Natural killer cell (primary cell): ENCODE data around the gene TBCEL. TPM values are rescaled to one million over a fixed set of nuclear protein-coding genes. Genes with fewer than 3 reads are reported as not detected.

ENCODE experiments used
- ATAC-seq, 3 donors: fragments of 150-1000 bp in 2 of 3; fragments of 200-7000 bp in 1 of 3; cut with Tn5 transposase; 1 replicate in 1 of 3; 2 replicates in 2 of 3; pipeline ENCODE4 v1.10.0; 2021; ENCODE audit warnings: mild to moderate bottlenecking in 2 of 3, moderate library complexity in 2 of 3
- DNase-seq, 2 donors: peaks; one replicate each; pipeline versions ENCODE4 v3.0.0 to v3.0.0-alpha.2; 2013 to 2021; ENCODE audit warnings: mixed read lengths in 1 of 2
- H3K27ac ChIP-seq: one replicate; pipeline ENCODE4 v1.5.1; 2013; ENCODE audit warnings: mild to moderate bottlenecking, low read length
- H3K27me3 ChIP-seq: one replicate; pipeline ENCODE4 v1.6.1; 2013; ENCODE audit warnings: low read length; ENCODE audit not compliant: control insufficient read depth, insufficient read depth
- H3K36me3 ChIP-seq: one replicate; pipeline ENCODE4 v1.6.1; 2013; ENCODE audit warnings: low read length; ENCODE audit not compliant: control insufficient read depth, insufficient read depth
- H3K4me1 ChIP-seq: one replicate; pipeline ENCODE4 v1.6.1; 2013; ENCODE audit warnings: low read length; ENCODE audit not compliant: control insufficient read depth, insufficient read depth
- H3K4me3 ChIP-seq: one replicate; pipeline ENCODE4 v1.5.1; 2013; ENCODE audit warnings: low read length
- H3K9me3 ChIP-seq: one replicate; pipeline ENCODE4 v1.6.1; 2013; ENCODE audit warnings: low read length; ENCODE audit not compliant: control insufficient read depth, insufficient read depth
- H3K27ac Mint-ChIP-seq, 2 donors: one replicate each; pipeline ENCODE4 v1.8.0; 2022; ENCODE audit warnings: mild to moderate bottlenecking in 2 of 2, mixed read lengths in 2 of 2, moderate library complexity in 1 of 2
- H3K27me3 Mint-ChIP-seq, 2 donors: one replicate each; pipeline ENCODE4 v1.8.0; 2022; ENCODE audit warnings: low read depth in 2 of 2, mixed read lengths in 2 of 2
- H3K36me3 Mint-ChIP-seq: one replicate; pipeline ENCODE4 v1.8.0; 2022; ENCODE audit warnings: mixed read lengths
- H3K4me1 Mint-ChIP-seq, 2 donors: one replicate each; pipeline ENCODE4 v1.8.0; 2022; ENCODE audit warnings: mixed read lengths in 2 of 2
- H3K4me3 Mint-ChIP-seq: one replicate; pipeline ENCODE4 v1.8.0; 2022; ENCODE audit warnings: mild to moderate bottlenecking, moderate library complexity, mixed read lengths
- H3K9me3 Mint-ChIP-seq, 2 donors: one replicate each; pipeline ENCODE4 v1.8.0; 2022; ENCODE audit warnings: mixed read lengths in 2 of 2
- CTCF ChIP-seq: fragments of 200-600 bp; IDR thresholded peaks from one replicate; pipeline ENCODE4 v1.8.0; 2022; ENCODE audit warnings: antibody characterized with exemption
- WGBS: methylation state at CpG from one replicate; pipeline ENCODE4 v1.1.7; 2013; ENCODE audit warnings: missing lambda C conversion rate; ENCODE audit not compliant: insufficient coverage; 5-methylcytosine and 5-hydroxymethylcytosine counted together
- intact Hi-C: fragments of 100-400 bp; cut with micrococcal nuclease; formaldehyde crosslinking; loops from one replicate; pipeline ENCODE4 v1.14.2; 2022
- total RNA-seq, 4 donors: library from RNA; stranded (reverse); fragments of 120-200 nt in 1 of 4; gene quantifications; one replicate each; pipeline versions ENCODE4 v1.2.3 to v1.2.4, GENCODE V29; 2013 to 2022

The TBCEL gene
- total RNA-seq, 3 donors from 2014 or later (not counting 1 experiment from before 2014, with no cell fraction given): 34.0 to 40.2 (median 37.9) TPM

- H3K9me3 ChIP-seq: no peaks in the 10 kb centered on the region
- no peak for DNase-seq
- Mint-ChIP-seq H3K27me3 (peaks cover 0 to 43% of the 10 kb centered on the region in 2 donors), H3K36me3 (no peaks in the 10 kb centered on the region), H3K27ac (no peak overlapping the region), H3K4me3 (no peak overlapping the region), H3K4me1 (no peaks in the 10 kb centered on the region), H3K9me3 (no peaks in the 10 kb centered on the region)
- no peak overlapping the region for H3K4me3 ChIP-seq
- no peak overlapping the region for H3K27ac ChIP-seq
- no peak for ATAC-seq
- 76% methylated on average over 10 of the region's 10 CpGs for WGBS
- TF ChIP-seq CTCF: no peak
- intact Hi-C loops: no loop called here
- H3K36me3 ChIP-seq: no peaks in the 10 kb centered on the region
- no peaks in the 10 kb centered on the region for H3K4me1 ChIP-seq
- H3K27me3 ChIP-seq: no peaks in the 10 kb centered on the region
These were observed 46.4 kb upstream of the TBCEL start for GRCh38 chr11:120977266-120978137.

- peaks cover 0 to 41% of the 10 kb centered on the region in 2 donors for H3K27me3 Mint-ChIP-seq
- Histone ChIP-seq H3K27ac (no peak overlapping the region), H3K4me3 (no peak overlapping the region), H3K4me1 (no peaks in the 10 kb centered on the region), H3K27me3 (peaks cover 5% of the 10 kb centered on the region), H3K36me3 (no peaks in the 10 kb centered on the region), H3K9me3 (no peaks in the 10 kb centered on the region)
- no peaks in the 10 kb centered on the region for H3K4me1 Mint-ChIP-seq
- DNase-seq: no peak
- 67% methylated on average over 3 of the region's 3 CpGs for WGBS
- no peak for ATAC-seq
- intact Hi-C loops: no loop called here
- TF ChIP-seq CTCF: no peak
- H3K27ac Mint-ChIP-seq: no peak overlapping the region
- no peaks in the 10 kb centered on the region for H3K36me3 Mint-ChIP-seq
- H3K9me3 Mint-ChIP-seq: no peaks in the 10 kb centered on the region
- H3K4me3 Mint-ChIP-seq: no peak overlapping the region
These were observed 45.2 kb upstream of the TBCEL start for GRCh38 chr11:120978701-120979100.

DNA sequence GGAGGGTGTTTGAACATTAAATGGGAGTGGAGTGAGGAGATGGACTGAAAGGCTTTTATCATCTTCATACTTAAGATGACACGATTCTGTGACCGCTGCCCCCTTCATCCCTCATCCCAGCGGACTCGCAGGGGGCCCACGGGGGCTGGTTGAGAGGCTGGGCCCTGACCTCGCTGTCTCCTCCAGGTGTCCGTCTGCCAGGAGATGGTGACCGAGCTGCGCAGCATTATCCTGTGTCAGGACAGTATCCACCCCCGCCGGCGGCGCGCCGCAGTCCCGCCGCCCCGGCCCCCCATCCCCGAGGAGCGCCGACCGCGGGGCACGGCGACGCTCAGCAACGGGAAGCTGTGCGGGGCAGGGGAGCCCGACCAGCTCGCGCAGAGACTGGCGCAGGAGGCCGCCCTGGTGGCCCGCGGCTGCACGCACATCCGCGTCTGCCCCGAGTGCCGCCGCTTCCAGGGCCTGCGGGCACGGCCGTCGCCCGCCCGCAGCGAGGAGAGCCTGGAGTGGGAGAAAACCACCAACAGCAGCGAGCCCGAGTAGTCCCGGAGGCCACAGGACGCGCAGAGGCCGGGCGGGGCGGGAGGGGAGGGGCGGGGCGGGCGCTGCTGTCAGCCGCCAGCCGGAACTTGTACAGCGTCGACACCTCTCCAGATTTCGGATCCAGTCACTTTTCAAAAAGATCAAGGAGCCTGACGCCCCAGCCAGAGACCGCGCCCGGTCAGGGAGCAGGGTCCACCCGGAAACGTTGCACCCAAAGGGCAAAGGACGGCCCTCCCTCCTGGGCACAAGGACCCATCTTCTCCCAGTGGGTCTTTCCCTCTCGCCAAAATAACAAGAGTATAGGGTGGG is 38.0 kb upstream of the TBCEL start:
- H3K27ac Mint-ChIP-seq: peak overlapping the region; percentile 10 to 74
- no peaks in the 10 kb centered on the region for H3K36me3 Mint-ChIP-seq
- intact Hi-C loops: no loop called here
- no peaks in the 10 kb centered on the region for H3K36me3 ChIP-seq
- no peaks in the 10 kb centered on the region for H3K9me3 ChIP-seq
- peaks cover 15 to 18% of the 10 kb centered on the region in 2 donors for H3K4me1 Mint-ChIP-seq
- H3K27ac ChIP-seq: no peak overlapping the region
- 5% methylated on average over 71 of the region's 72 CpGs for WGBS
- peak overlapping the region; percentile 89 for H3K4me3 Mint-ChIP-seq
- peaks cover 0 to 24% of the 10 kb centered on the region in 2 donors for H3K27me3 Mint-ChIP-seq
- peak; percentile 75 to 96 (median 94) for ATAC-seq
- TF ChIP-seq CTCF: peak; percentile 52
- H3K4me1 ChIP-seq: peaks cover 7% of the 10 kb centered on the region
- H3K9me3 Mint-ChIP-seq: no peaks in the 10 kb centered on the region
- DNase-seq: peak; percentile 45 to 59
- H3K27me3 ChIP-seq: peaks cover 7% of the 10 kb centered on the region
- peak overlapping the region; percentile 15 for H3K4me3 ChIP-seq
